ENCODE results near the gene XAGE1B.
"Not testable (repeated sequence)": the region's sequence is repeated elsewhere in the genome, so short reads cannot be mapped to it uniquely, and the experiment has no call there.

Gene XAGE1B, protein sequence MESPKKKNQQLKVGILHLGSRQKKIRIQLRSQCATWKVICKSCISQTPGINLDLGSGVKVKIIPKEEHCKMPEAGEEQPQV

GRCh38 chrX:52516987-52517325 is at the start of gene XAGE1B:
Gene XAGE1B (minus strand): TSS chrX:52517063. CDS start chrX:52515527, 1,536 bp downstream.
- DNase-seq = not testable (repeated sequence)

GRCh38 chrX:52563105-52563504 is 46.2 kb upstream of the XAGE1B start:
- DNase-seq = no peak

GRCh38 chrX:52558140-52558539 is 41.3 kb upstream of the XAGE1B start:
- no peak for DNase-seq

DNA sequence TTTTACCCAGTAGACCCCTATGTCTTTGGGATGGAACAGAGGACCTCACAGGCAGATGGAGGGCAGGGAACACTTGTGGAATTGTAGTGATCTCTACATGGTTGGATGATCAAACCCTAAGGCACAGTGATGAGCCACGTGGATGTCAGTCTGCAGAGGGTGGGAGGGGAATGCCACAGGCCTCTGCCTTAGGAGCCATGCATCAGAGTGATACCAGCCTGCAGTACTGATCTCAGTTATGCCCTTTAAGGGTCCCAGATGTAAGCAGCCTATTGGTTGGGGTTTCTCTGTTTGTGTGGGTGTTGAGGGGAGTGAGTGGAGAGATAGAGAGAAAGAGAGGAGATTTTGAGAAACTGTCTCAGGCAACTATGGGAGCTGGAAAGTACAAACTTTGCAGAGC is 39.9 kb upstream of the XAGE1B start:
- no peak for DNase-seq

DNA sequence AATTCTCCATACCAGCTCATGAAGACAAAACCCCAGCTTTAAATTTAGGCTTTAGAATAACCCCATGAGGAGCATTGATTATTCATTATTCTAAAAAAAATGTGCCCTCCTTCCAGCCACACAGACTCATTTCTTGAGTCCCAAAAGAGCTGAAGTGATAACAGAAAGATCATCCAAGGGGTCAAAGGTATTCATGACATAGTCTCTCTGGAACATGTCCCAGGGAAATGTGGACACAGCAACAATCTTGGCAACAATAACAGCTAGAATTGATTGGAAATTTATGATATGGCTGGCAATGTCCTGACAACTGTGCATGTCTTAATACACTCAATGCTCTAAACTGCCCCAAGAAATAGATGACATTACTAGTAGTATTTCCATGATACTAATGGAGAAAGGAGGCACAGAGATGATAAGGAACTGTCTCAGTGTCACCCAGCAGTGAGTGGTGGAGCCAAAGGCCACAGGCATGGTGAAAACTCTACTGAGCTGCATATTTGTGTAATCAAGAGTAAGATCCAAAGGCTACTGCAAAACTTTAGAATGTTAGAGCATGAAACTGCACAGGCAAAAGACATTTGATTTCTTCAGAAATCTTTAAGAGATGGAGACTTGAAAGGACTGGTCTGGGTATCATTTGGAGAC is 37.3 kb upstream of the XAGE1B start:
- DNase-seq = no peak

GRCh38 chrX:52548769-52549168 is 31.9 kb upstream of the XAGE1B start:
- not testable (repeated sequence) for DNase-seq

GRCh38 chrX:52544147-52544840 is 27.4 kb upstream of the XAGE1B start:
- DNase-seq = no peak

DNA sequence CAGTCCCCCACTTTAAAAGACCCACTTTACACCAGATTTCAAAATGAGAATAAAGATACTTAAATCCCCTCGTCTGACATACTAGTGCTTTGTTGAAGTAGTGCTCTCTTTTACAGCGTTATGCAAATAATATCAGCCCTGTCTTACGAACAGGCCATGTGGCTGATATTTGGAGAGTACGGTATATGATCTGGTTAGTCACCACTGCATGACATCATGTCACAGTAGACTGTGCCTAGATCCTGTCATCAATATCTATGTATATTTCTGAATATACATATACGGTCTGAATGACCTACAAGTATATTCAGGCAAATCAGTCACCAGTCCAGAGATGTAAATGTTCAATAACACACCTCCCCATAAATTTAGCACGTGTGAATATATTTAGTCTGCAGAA is 25.4 kb upstream of the XAGE1B start:
- no peak for DNase-seq

DNA sequence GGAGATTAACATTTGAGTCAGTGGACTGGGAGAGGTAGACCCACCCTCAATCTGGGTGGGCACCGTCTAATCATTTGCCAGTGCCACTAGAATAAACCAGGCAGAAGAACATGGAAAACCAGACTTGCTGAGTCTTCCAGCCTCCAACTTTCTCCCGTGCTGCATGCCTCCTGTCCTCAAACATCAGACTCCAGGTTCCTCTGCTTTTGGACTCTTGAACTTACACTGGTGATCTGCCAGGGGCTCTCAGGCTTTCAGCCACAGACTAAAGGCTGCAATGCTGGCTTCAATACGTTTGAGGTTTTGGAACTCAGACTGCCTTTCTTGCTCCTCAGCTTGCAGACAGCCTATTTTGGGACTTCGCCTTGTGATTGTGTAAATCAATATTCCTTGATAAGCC is 24.2 kb upstream of the XAGE1B start:
- DNase-seq = not testable (repeated sequence)

- not testable (repeated sequence) for DNase-seq
Measured at GRCh38 chrX:52516110-52516986, 515 bp downstream of the XAGE1B start.

DNA sequence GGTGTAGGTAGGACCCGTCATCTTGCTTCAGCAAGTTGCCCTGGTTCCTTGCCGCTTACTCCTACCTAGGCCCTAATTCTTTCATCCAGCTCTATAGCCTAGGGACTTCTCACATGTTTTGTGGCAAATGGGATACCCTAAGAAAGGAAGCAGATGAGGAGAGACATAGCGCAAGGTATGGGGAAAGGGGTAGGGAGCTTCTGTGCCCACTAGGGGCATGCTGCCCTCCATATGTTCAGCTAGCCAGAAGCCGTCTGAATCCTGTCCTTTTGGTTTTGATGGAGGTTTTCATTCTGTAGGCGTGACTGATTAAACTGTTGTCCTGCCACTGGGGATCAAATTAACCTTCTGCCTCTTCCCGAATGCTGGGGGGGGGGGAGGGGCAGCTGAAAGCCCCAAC is 5.7 kb downstream of the XAGE1B start:
- DNase-seq = not testable (repeated sequence)

GRCh38 chrX:52509916-52510315 is 6.9 kb downstream of the XAGE1B start:
- DNase-seq = no peak

DNA sequence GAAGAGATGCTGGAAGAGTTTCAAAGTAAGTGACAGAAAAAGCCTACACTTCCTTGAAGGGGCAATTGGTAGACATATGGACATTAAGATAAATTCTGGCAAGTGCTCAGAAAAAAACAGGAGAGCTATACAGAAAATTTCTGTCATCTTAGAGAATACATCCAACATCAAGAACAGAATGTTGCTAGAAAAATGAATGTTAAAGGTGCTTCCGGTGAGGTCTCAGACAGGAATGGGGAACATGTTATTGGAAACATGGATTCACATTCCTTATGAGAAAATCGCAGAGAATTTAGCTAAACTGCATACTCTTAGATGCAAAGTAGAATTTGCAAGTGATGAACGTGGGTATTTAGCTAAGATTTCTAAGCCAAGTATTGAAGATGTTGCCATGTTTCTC is 9.5 kb downstream of the XAGE1B start:
- no peak for DNase-seq

- no peak for DNase-seq
Measured at GRCh38 chrX:52504551-52504950, 12.3 kb downstream of the XAGE1B start.

GRCh38 chrX:52501362-52501761 is 15.5 kb downstream of the XAGE1B start:
- not testable (repeated sequence) for DNase-seq

- not testable (repeated sequence) for DNase-seq
Measured at GRCh38 chrX:52496419-52496772, 20.5 kb downstream of the XAGE1B start.

- not testable (repeated sequence) for DNase-seq
Measured at GRCh38 chrX:52495545-52496418, 21.1 kb downstream of the XAGE1B start, which contains the start of gene XAGE1A. Gene XAGE1A (plus strand): TSS chrX:52495808. CDS start chrX:52497362, 1,554 bp downstream.

DNA sequence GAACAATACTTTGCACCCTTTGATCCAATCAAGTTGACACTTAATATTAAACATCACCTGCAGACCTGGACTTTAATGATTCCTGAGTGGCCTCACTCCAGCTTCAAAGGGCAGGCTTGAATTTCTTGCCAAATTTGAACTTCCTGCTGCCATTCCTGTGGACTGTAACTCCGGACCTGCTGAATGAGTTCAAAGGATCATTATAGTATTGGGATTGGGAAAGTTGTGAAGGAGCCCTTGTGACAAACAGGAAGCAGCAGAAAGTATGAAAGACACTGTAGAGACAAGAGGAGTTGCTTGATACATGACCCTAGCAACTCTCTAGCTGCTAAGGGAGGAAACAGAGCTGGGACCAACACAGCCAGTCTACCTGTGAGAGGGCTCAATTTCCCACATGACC is 45.6 kb downstream of the XAGE1B start:
- not testable (repeated sequence) for DNase-seq

Data from DMS79 treated with DMSO at 0.1 percent for 48 hours (cell line).